Endodermal cell (in vitro differentiated cells): ENCODE results near the gene KIF6. TPM values are rescaled to one million over a fixed set of nuclear protein-coding genes. Genes with fewer than 3 reads are reported as not detected.

Experiments
- DNase-seq: peaks from one replicate; pipeline ENCODE4 v3.0.0-alpha.2; 2017
- H3K27ac ChIP-seq: 2 replicates; pipeline ENCODE4 v1.5.1; 2013; ENCODE audit warnings: mild to moderate bottlenecking, low read depth, low read length, moderate library complexity
- H3K27me3 ChIP-seq: 2 replicates; pipeline ENCODE4 v1.6.1; 2013; ENCODE audit warnings: mild to moderate bottlenecking, low read length, moderate library complexity; ENCODE audit not compliant: insufficient read depth, control insufficient read depth, poor library complexity, severe bottlenecking
- H3K36me3 ChIP-seq: 2 replicates; pipeline ENCODE4 v1.7.0; 2013; ENCODE audit warnings: mild to moderate bottlenecking, low read length, moderate library complexity; ENCODE audit not compliant: control insufficient read depth, insufficient read depth
- H3K4me1 ChIP-seq: one replicate; pipeline ENCODE4 v1.7.0; 2013; ENCODE audit warnings: low read length; ENCODE audit not compliant: control insufficient read depth, insufficient read depth
- H3K4me3 ChIP-seq: 2 replicates; pipeline ENCODE4 v1.5.1; 2013; ENCODE audit warnings: mild to moderate bottlenecking, low read length, moderate library complexity
- H3K9ac ChIP-seq: 2 replicates; pipeline ENCODE4 v1.6.1; 2013; ENCODE audit warnings: mild to moderate bottlenecking, low read length, moderate library complexity; ENCODE audit not compliant: poor library complexity, severe bottlenecking; ENCODE audit errors: extremely low read depth
- H3K9me3 ChIP-seq: 2 replicates; pipeline ENCODE4 v1.6.1; 2013; ENCODE audit warnings: mild to moderate bottlenecking, low read length, moderate library complexity; ENCODE audit not compliant: control insufficient read depth
- H3K27ac Mint-ChIP-seq: 2 replicates; pipeline ENCODE4 v1.8.0; 2020; ENCODE audit warnings: mixed read lengths
- H3K27me3 Mint-ChIP-seq: 2 replicates; pipeline ENCODE4 v1.8.0; 2021; ENCODE audit warnings: mild to moderate bottlenecking, mixed read lengths; ENCODE audit not compliant: insufficient read depth
- H3K36me3 Mint-ChIP-seq: 2 replicates; pipeline ENCODE4 v1.8.0; 2020; ENCODE audit warnings: low read depth, mixed read lengths
- H3K4me1 Mint-ChIP-seq: 2 replicates; pipeline ENCODE4 v1.8.0; 2020; ENCODE audit warnings: mixed read lengths
- H3K4me3 Mint-ChIP-seq: 2 replicates; pipeline ENCODE4 v1.8.0; 2020; ENCODE audit warnings: mild to moderate bottlenecking, moderate library complexity, mixed read lengths
- H3K9me3 Mint-ChIP-seq: 2 replicates; pipeline ENCODE4 v1.8.0; 2020; ENCODE audit warnings: mild to moderate bottlenecking, mixed read lengths
- CTCF ChIP-seq: fragments of 200-600 bp; sonication (generic); conservative IDR thresholded peaks from 2 replicates; pipeline ENCODE4 v1.5.0; 2021; ENCODE audit warnings: antibody characterized with exemption, mild to moderate bottlenecking
- WGBS, 2 experiments: methylation state at CpG; one replicate each; pipeline versions ENCODE4 v1.1.5 to v1.1.7; 2013; ENCODE audit warnings: missing lambda C conversion rate in 2 of 2, mixed read lengths in 1 of 2; ENCODE audit not compliant: insufficient coverage in 1 of 2, insufficient read length in 1 of 2; 5-methylcytosine and 5-hydroxymethylcytosine counted together
- total RNA-seq, 2 donors: library from RNA; stranded (reverse); fragmentation: NEBNext Ultra II Directional in 1 of 2; extraction: Animal tissue kit (Norgen Biotek cat#: 25700) in 1 of 2; gene quantifications; 2 replicates in 1 of 2; 3 replicates in 1 of 2; pipeline ENCODE4 v1.2.1, GENCODE V29; 2021

KIF6 gene
- total RNA-seq, 2 donors from 2014 or later: 0.62 to 1.1 TPM

GRCh38 chr6:39350723-39351505 lies 374.3 kb downstream of the KIF6 start:
- Mint-ChIP-seq H3K4me1 (peaks cover under 1% of the 10 kb centered on the region), H3K36me3 (no peaks in the 10 kb centered on the region), H3K27me3 (peaks cover 2% of the 10 kb centered on the region), H3K4me3 (no peak overlapping the region), H3K27ac (no peak overlapping the region), H3K9me3 (no peaks in the 10 kb centered on the region)
- Histone ChIP-seq H3K9me3 (no peaks in the 10 kb centered on the region), H3K4me1 (no peaks in the 10 kb centered on the region), H3K36me3 (no peaks in the 10 kb centered on the region), H3K27ac (no peak overlapping the region), H3K4me3 (no peak overlapping the region), H3K27me3 (no peaks in the 10 kb centered on the region), H3K9ac (no peak overlapping the region)
- TF ChIP-seq CTCF: no peak
- DNase-seq: no peak
- 96 to 100% methylated on average over 7 to 13 of the region's 13 CpGs for WGBS, 2 experiments

DNA sequence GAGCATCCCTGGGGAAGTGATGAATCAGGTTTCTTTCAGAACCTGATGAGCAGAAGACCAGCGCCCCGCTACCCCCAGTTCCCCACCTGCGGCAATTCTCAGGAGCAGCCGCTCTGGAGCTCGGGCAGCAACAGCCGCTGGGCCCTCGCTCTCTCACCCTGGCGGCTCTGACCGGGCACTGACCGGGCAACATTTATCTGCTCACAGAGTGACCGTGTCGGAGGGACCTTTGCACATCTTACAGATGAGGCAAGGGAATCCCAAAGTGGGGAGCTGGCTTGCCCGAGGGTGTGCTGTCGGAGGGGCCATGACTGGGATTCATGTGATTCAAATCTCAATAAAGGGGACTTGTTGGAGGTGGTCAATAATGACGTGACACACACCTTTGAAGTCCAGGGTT lies 376.5 kb downstream of the KIF6 start:
- Histone ChIP-seq H3K9ac (no peak overlapping the region), H3K9me3 (no peaks in the 10 kb centered on the region), H3K4me1 (no peaks in the 10 kb centered on the region), H3K4me3 (no peak overlapping the region), H3K36me3 (no peaks in the 10 kb centered on the region), H3K27ac (no peak overlapping the region), H3K27me3 (no peaks in the 10 kb centered on the region)
- no peak overlapping the region for H3K27ac Mint-ChIP-seq
- H3K4me1 Mint-ChIP-seq: peaks cover 9% of the 10 kb centered on the region
- H3K27me3 Mint-ChIP-seq: peaks cover 2% of the 10 kb centered on the region
- H3K4me3 Mint-ChIP-seq: no peak overlapping the region
- WGBS, 2 experiments: 91 to 95% methylated on average over 14 to 15 of the region's 15 CpGs
- H3K9me3 Mint-ChIP-seq: no peaks in the 10 kb centered on the region
- H3K36me3 Mint-ChIP-seq: no peaks in the 10 kb centered on the region
- no peak for DNase-seq
- no peak for TF ChIP-seq CTCF

GRCh38 chr6:39347906-39348585 lies 377.2 kb downstream of the KIF6 start:
- DNase-seq: peak; percentile 95
- peak; percentile 92 for TF ChIP-seq CTCF
- Histone ChIP-seq H3K27me3 (no peaks in the 10 kb centered on the region), H3K4me3 (no peak overlapping the region), H3K4me1 (peaks cover 3% of the 10 kb centered on the region), H3K9me3 (no peaks in the 10 kb centered on the region), H3K9ac (no peak overlapping the region), H3K36me3 (no peaks in the 10 kb centered on the region), H3K27ac (no peak overlapping the region)
- Mint-ChIP-seq H3K9me3 (no peaks in the 10 kb centered on the region), H3K27ac (no peak overlapping the region), H3K4me3 (no peak overlapping the region), H3K4me1 (peaks cover 16% of the 10 kb centered on the region), H3K27me3 (peaks cover 2% of the 10 kb centered on the region), H3K36me3 (no peaks in the 10 kb centered on the region)
- WGBS, 2 experiments: 54 to 56% methylated on average over 6 to 9 of the region's 9 CpGs
